Globus pallidus (tissue), 1 donor: Measurements from ENCODE around the gene EXPH5.
A peak's percentile ranks its signal among the peaks of the same experiment; 100 is the strongest.

Source experiments
- DNase-seq: peaks from one replicate; pipeline ENCODE4 v3.0.0-alpha.2; 2015; ENCODE audit warnings: low spot score

The EXPH5 gene

GRCh38 chr11:108511851-108512474 is 81.6 kb downstream of the EXPH5 start:
- no peak for DNase-seq

- DNase-seq = no peak
These were observed 84.6 kb downstream of the EXPH5 start for GRCh38 chr11:108508653-108509593.

- DNase-seq = no peak
These were observed 92.2 kb downstream of the EXPH5 start for GRCh38 chr11:108501396-108501795.

GRCh38 chr11:108500721-108501120 is 92.8 kb downstream of the EXPH5 start:
- no peak for DNase-seq

- no peak for DNase-seq
These were observed 93.4 kb downstream of the EXPH5 start for GRCh38 chr11:108500169-108500568.

GRCh38 chr11:108498816-108499408 is 94.7 kb downstream of the EXPH5 start:
- no peak for DNase-seq

GRCh38 chr11:108498046-108498815 is 95.3 kb downstream of the EXPH5 start, which contains the start of gene POGLUT3:
Gene POGLUT3 (minus strand): TSS chr11:108498384. CDS start chr11:108498366, 18 bp downstream.
- peak; percentile 35 for DNase-seq

- DNase-seq = peak; percentile 73
These were observed 96.1 kb downstream of the EXPH5 start for GRCh38 chr11:108497317-108498045.

- DNase-seq = no peak
These were observed 96.8 kb downstream of the EXPH5 start for GRCh38 chr11:108496643-108497256.

GRCh38 chr11:108495326-108495725 is 98.2 kb downstream of the EXPH5 start:
- DNase-seq = no peak

- no peak for DNase-seq
These were observed 99.4 kb downstream of the EXPH5 start for GRCh38 chr11:108494182-108494581.

- DNase-seq = no peak
These were observed 101.6 kb downstream of the EXPH5 start for GRCh38 chr11:108491936-108492335.

- no peak for DNase-seq
These were observed 106.7 kb downstream of the EXPH5 start for GRCh38 chr11:108486828-108487227.

- no peak for DNase-seq
These were observed 107.2 kb downstream of the EXPH5 start for GRCh38 chr11:108486331-108486730.

- no peak for DNase-seq
These were observed 110.4 kb downstream of the EXPH5 start for GRCh38 chr11:108483163-108483562.

GRCh38 chr11:108474664-108475463 is 118.7 kb downstream of the EXPH5 start:
- DNase-seq = no peak

GRCh38 chr11:108472681-108473080 is 120.9 kb downstream of the EXPH5 start:
- no peak for DNase-seq

GRCh38 chr11:108468478-108468864 is 125.1 kb downstream of the EXPH5 start:
- no peak for DNase-seq

GRCh38 chr11:108467091-108467823 is 126.3 kb downstream of the EXPH5 start, which contains the start of gene C11orf65:
Gene C11orf65 (minus strand): TSS chr11:108467529. CDS start chr11:108461559, 5,970 bp downstream.
- peak; percentile 98 for DNase-seq
